Fibroblast of villous mesenchyme (primary cell): ENCODE measurements around the gene NFATC2. TPM values are rescaled to one million over a fixed set of nuclear protein-coding genes. Genes with fewer than 3 reads are reported as not detected.

Experiments
- DNase-seq: peaks from one replicate; pipeline ENCODE4 v3.0.0-alpha.2; 2010; ENCODE audit warnings: low read depth
- H3K4me3 ChIP-seq: 2 replicates; pipeline ENCODE4 v1.5.1; 2011; ENCODE audit warnings: low read depth, mild to moderate bottlenecking, low read length
- CTCF ChIP-seq: IDR thresholded peaks from 2 replicates; pipeline ENCODE4 v1.5.1; 2012; ENCODE audit warnings: low read depth, mild to moderate bottlenecking, low read length; ENCODE audit not compliant: insufficient read depth
- total RNA-seq: library from RNA; depleted of rRNA; stranded (reverse); fragments of >200 nt; gene quantifications from 2 replicates; pipeline ENCODE4 v1.2.3, GENCODE V29; 2012

Gene NFATC2
- total RNA-seq, 1 donor: under 0.01 TPM

- DNase-seq: no peak
- TF ChIP-seq CTCF: no peak
- H3K4me3 ChIP-seq: no peak overlapping the region
These were observed 88.2 kb downstream of the NFATC2 start for GRCh38 chr20:51454250-51454865.

GRCh38 chr20:51452734-51453365 lies 89.7 kb downstream of the NFATC2 start:
- DNase-seq: no peak
- no peak for TF ChIP-seq CTCF
- no peak overlapping the region for H3K4me3 ChIP-seq

GRCh38 chr20:51452091-51452613 lies 90.4 kb downstream of the NFATC2 start:
- no peak overlapping the region for H3K4me3 ChIP-seq
- TF ChIP-seq CTCF: no peak
- DNase-seq: no peak

- TF ChIP-seq CTCF: no peak
- DNase-seq: no peak
- H3K4me3 ChIP-seq: no peak overlapping the region
These were observed 91.0 kb downstream of the NFATC2 start for GRCh38 chr20:51451484-51451883.

GRCh38 chr20:51450984-51451383 lies 91.5 kb downstream of the NFATC2 start:
- no peak overlapping the region for H3K4me3 ChIP-seq
- TF ChIP-seq CTCF: no peak
- no peak for DNase-seq

GRCh38 chr20:51450221-51450712 lies 92.3 kb downstream of the NFATC2 start:
- no peak for TF ChIP-seq CTCF
- no peak for DNase-seq
- no peak overlapping the region for H3K4me3 ChIP-seq
